ENCODE data around the gene DAW1.

GRCh38 chr2:227829337-227829736, 42.1 kb upstream of the DAW1 start:
- TF ChIP-seq CTCF (IDR thresholded peaks at IDR 0.05), result no peak
- TF ChIP-seq REST (IDR thresholded peaks at IDR 0.05; ENCODE audit: insufficient read depth in 1 of 2, low read depth in 2 of 2, low read length in 1 of 2), result no peak

Measured in Panc1 (cell line).